IPS DF 19.7 (cell line): ENCODE data around the gene PCDHA10.
"Not testable (repeated sequence)": the region's sequence is repeated elsewhere in the genome, so short reads cannot be mapped to it uniquely, and the experiment has no call there.

Experiments
- DNase-seq: peaks from one replicate; pipeline ENCODE4 v3.0.0-alpha.2; 2013; ENCODE audit warnings: low read depth, low spot score

Gene PCDHA10

GRCh38 chr5:140842798-140843733, 12.6 kb upstream of the PCDHA10 start:
- DNase-seq = no peak

DNA sequence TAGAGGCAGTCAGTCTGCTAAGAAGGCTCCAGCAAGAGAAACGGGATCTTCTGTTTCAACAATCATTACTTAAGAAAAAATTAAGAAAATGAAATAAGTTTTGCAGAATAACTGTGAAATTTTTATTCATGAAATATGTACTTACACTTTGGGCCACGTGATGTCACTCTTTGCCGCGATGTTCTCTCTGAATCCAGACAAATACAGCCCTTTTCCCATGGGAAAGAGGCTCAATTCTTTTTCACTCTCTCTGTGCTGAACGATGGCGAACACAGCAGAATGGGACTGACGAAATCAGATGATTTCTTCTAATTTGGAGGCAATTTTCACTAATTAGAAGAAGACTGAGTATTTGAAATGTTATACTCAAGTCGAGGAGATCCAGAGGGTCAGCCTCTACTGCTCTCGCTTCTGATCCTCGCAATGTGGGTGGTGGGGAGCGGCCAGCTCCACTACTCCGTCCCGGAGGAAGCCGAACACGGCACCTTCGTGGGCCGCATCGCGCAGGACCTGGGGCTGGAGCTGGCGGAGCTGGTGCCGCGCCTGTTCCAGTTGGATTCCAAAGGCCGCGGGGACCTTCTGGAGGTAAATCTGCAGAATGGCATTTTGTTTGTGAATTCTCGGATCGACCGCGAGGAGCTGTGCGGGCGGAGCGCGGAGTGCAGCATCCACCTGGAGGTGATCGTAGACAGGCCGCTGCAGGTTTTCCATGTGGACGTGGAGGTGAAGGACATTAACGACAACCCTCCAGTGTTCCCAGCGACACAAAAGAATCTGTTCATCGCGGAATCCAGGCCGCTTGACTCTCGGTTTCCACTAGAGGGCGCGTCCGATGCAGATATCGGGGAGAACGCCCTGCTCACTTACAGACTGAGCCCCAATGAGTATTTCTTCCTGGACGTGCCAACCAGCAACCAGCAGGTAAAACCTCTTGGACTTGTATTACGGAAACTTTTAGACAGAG, 7.3 kb upstream of the PCDHA10 start, which contains the start of gene PCDHA9:
Gene PCDHA9 (plus strand): TSS at position 244 of the 964 bp plus-strand sequence. CDS start 114 bp downstream, at position 358.
- not testable (repeated sequence) for DNase-seq

- not testable (repeated sequence) for DNase-seq
These were observed 5.7 kb upstream of the PCDHA10 start for GRCh38 chr5:140849831-140850634.

GRCh38 chr5:140857177-140857986, 1.7 kb downstream of the PCDHA10 start:
- no peak for DNase-seq

DNA sequence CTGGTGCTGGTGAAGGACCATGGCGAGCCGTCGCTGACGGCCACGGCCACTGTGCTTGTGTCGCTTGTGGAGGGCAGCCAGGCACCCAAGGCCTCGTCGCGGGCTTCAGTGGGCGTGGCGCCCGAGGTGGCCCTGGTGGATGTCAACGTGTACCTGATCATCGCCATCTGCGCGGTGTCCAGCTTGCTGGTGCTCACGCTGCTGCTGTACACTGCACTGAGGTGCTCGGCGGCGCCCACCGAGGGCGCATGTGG, 2.2 kb downstream of the PCDHA10 start:
- no peak for DNase-seq

- DNase-seq = no peak
These were observed 7.0 kb downstream of the PCDHA10 start for GRCh38 chr5:140862441-140863295.

- DNase-seq = no peak
These were observed 13.2 kb downstream of the PCDHA10 start, which contains the start of gene PCDHA11 for GRCh38 chr5:140868721-140869554. PCDHA11 (plus strand) TSS chr5:140868957; CDS start chr5:140869104, 147 bp downstream.

GRCh38 chr5:140869555-140869886, 13.8 kb downstream of the PCDHA10 start:
- DNase-seq = no peak

GRCh38 chr5:140870221-140871201, 14.8 kb downstream of the PCDHA10 start:
- no peak for DNase-seq

DNA sequence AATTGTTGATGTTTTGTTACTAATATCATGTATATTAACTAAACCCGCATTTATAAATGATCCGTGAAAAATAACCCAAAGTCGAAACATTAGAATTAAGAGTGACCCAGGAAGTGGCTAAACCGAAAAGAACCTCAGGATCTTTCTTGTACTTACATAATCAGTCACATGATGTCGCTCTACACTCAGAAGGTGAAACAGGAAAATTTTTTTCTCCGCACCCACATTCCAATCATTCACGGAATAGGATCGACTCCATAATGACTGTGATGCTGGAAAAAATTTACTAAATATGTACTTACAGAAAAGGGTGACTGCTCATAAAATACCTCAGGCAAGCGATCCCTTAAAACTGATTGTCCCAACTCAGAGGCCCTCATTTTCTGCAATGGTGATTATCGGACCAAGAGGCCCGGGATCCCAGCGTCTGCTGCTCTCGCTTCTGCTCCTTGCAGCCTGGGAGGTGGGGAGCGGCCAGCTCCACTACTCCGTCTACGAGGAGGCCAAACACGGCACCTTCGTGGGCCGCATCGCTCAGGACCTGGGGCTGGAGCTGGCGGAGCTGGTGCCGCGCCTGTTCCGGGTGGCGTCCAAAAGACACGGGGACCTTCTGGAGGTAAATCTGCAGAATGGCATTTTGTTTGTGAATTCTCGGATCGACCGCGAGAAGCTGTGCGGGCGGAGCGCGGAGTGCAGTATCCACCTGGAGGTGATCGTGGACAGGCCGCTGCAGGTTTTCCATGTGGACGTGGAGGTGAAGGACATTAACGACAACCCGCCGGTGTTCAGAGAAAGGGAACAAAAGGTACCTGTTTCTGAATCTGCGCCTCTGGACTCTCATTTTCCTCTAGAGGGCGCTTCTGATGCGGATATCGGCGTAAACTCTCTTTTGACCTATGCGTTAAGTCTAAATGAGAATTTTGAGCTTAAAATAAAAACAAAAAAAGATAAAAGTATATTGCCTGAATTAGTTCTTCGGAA, 19.7 kb downstream of the PCDHA10 start, which contains the start of gene PCDHA12:
Gene PCDHA12 (plus strand): TSS at position 224 of the 981 bp plus-strand sequence. CDS start 165 bp downstream, at position 389.
- DNase-seq = no peak

DNA sequence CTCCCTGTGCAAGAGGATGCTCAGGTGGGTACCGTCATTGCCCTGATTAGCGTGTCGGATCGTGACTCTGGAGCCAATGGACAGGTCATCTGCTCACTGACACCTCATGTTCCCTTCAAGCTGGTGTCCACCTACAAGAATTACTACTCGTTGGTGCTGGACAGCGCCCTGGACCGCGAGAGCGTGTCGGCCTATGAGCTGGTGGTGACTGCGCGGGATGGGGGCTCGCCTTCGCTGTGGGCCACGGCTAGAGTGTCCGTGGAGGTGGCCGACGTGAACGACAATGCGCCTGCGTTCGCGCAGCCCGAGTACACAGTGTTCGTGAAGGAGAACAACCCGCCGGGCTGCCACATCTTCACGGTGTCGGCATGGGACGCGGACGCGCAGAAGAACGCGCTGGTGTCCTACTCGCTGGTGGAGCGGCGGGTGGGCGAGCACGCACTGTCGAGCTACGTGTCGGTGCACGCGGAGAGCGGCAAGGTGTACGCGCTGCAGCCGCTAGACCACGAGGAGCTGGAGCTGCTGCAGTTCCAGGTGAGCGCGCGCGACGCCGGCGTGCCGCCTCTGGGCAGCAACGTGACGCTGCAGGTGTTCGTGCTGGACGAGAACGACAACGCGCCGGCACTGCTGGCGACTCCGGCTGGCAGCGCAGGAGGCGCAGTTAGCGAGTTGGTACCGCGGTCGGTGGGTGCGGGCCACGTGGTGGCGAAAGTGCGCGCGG, 21.0 kb downstream of the PCDHA10 start:
- not testable (repeated sequence) for DNase-seq

DNA sequence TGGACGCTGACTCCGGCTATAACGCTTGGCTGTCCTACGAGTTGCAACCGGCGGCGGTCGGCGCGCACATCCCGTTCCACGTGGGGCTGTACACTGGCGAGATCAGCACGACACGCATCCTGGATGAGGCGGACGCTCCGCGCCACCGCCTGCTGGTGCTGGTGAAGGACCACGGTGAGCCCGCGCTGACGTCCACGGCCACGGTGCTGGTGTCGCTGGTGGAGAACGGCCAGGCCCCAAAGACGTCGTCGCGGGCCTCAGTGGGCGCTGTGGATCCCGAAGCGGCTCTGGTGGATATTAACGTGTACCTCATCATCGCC, 21.5 kb downstream of the PCDHA10 start:
- DNase-seq = no peak

GRCh38 chr5:140881889-140882590, 26.3 kb downstream of the PCDHA10 start, which contains the start of gene PCDHA13:
PCDHA13 (plus strand) TSS chr5:140882124; CDS start chr5:140882269, 145 bp downstream.
- no peak for DNase-seq

DNA sequence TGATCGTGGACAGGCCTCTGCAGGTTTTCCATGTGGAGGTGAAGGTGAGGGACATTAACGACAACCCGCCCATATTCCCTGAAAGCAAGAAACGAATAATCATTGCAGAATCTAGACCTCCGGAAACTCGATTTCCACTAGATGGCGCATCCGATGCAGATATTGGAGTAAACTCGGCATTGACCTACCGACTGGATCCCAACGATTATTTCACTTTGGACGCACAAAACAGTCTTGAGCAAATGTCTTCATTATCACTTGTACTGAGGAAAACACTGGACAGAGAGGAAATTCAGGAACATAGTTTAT, 26.8 kb downstream of the PCDHA10 start:
- no peak for DNase-seq

DNA sequence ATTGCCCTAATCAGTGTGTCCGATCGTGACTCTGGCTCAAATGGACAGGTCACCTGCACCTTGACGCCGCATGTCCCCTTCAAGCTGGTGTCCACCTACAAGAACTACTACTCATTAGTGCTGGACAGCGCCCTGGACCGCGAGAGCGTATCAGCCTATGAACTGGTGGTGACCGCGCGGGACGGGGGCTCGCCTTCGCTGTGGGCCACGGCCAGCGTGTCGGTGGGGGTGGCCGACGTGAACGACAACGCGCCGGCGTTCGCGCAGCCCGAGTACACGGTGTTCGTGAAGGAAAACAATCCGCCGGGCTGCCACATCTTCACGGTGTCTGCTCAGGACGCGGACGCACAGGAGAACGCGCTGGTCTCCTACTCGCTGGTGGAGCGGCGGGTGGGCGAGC, 27.7 kb downstream of the PCDHA10 start:
- DNase-seq = no peak
